ENCODE results near the gene B4GALNT4. TPM values are rescaled to one million over a fixed set of nuclear protein-coding genes. Genes with fewer than 3 reads are reported as not detected.

B4GALNT4 gene
- total RNA-seq, 2 donors from 2014 or later: 2.1 TPM; not detected in 1

DNA sequence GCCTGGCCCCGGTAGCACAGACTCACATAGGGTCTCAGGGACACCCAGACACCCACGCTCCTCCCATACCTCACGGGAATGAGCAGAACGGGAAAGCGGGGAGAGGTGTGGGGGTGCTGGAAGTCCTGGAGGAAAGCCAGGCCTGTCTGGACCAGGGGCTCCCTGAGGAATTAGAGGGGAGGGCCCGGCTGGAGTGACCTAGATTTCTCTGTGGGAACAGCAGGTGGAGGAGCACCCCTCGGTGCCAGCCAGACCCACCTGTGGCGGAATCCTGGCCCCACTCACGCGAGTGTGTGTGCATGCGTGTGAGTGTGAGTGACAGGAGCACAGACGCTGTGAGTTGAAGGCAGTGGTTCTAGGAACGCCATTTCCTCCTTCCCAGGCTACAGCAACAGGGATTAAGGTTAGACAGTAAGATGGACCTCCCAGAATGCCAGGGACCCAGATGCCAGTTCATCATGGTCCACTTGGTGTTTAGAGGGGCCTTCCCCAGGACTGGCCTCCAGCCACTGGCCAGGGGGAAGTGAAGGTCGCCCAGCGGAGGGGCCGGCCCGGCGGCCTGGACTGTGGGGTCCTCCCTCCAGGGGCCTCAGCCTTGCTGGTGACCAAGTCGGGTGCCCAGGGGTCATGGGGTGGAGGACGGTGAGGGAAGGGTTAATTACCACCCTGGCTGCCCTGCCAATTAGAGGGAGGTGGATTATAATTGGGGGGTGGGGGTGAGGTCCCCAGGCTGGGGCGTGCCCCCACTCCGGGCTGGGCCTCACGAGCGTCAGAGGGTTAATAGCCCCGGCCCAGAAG is 25.8 kb downstream of the B4GALNT4 start:
- DNase-seq (no peak), ATAC-seq (no peak)
- intact Hi-C loops (cut with DNase I): no loop called here
- Histone ChIP-seq H3K4me1 (peaks cover 32% of the 10 kb centered on the region), H3K9me3 (no peaks in the 10 kb centered on the region), H3K36me3 (replicated peaks in 1 of 2; ENCODE audit: insufficient read depth in 1 of 2, low read depth in 2 of 2) (peaks cover 0 to 2% of the 10 kb centered on the region in 2 donors), H3K4me3 (peak overlapping the region; percentile 22 to 61), H3K27me3 (no peaks in the 10 kb centered on the region), H3K27ac (peak overlapping the region; percentile 70 to 84 (median 78))
- WGBS, 2 donors: 14 to 40% methylated on average over 7 to 25 of the region's 25 CpGs
- no peak for TF ChIP-seq POLR2A (IDR thresholded peaks at IDR 0.05)
- TF ChIP-seq, protein P1, sequence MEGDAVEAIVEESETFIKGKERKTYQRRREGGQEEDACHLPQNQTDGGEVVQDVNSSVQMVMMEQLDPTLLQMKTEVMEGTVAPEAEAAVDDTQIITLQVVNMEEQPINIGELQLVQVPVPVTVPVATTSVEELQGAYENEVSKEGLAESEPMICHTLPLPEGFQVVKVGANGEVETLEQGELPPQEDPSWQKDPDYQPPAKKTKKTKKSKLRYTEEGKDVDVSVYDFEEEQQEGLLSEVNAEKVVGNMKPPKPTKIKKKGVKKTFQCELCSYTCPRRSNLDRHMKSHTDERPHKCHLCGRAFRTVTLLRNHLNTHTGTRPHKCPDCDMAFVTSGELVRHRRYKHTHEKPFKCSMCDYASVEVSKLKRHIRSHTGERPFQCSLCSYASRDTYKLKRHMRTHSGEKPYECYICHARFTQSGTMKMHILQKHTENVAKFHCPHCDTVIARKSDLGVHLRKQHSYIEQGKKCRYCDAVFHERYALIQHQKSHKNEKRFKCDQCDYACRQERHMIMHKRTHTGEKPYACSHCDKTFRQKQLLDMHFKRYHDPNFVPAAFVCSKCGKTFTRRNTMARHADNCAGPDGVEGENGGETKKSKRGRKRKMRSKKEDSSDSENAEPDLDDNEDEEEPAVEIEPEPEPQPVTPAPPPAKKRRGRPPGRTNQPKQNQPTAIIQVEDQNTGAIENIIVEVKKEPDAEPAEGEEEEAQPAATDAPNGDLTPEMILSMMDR (IDR thresholded peaks at IDR 0.05): no peak

DNA sequence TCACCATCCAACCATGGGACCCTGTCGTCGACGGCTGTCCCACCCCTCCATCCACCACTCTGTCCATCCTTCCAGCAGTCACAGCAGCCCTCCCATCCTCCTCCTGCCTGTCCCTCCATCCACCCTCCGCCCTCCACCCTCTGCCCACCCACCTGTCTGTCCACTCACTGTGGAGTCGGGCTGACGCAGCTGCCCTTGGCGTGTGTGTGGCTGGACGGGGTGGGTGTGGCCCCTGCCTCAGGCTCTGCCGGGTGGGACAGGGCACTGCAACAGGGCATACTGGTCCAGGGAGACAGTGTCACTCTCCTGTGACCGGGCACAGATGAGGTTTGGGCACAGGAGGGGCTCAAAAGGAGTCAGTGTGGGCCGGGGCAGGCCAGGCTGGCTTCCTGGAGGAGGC is 26.6 kb downstream of the B4GALNT4 start:
- no peak for ATAC-seq
- H3K4me3 ChIP-seq: no peak overlapping the region
- intact Hi-C loops (cut with DNase I): no loop called here
- TF ChIP-seq, protein P1 (IDR thresholded peaks at IDR 0.05): no peak
- TF ChIP-seq POLR2A (IDR thresholded peaks at IDR 0.05): no peak
- H3K36me3 ChIP-seq (replicated peaks in 1 of 2; ENCODE audit: insufficient read depth in 1 of 2, low read depth in 2 of 2): peaks cover 0 to 2% of the 10 kb centered on the region in 2 donors
- H3K4me1 ChIP-seq: peaks cover 32% of the 10 kb centered on the region
- DNase-seq: no peak
- H3K27me3 ChIP-seq: no peaks in the 10 kb centered on the region
- 73 to 86% methylated on average over 7 to 11 of the region's 11 CpGs for WGBS, 2 donors
- peak overlapping the region in 1 of 4 donors; percentile 84 for H3K27ac ChIP-seq
- H3K9me3 ChIP-seq: no peaks in the 10 kb centered on the region

DNA sequence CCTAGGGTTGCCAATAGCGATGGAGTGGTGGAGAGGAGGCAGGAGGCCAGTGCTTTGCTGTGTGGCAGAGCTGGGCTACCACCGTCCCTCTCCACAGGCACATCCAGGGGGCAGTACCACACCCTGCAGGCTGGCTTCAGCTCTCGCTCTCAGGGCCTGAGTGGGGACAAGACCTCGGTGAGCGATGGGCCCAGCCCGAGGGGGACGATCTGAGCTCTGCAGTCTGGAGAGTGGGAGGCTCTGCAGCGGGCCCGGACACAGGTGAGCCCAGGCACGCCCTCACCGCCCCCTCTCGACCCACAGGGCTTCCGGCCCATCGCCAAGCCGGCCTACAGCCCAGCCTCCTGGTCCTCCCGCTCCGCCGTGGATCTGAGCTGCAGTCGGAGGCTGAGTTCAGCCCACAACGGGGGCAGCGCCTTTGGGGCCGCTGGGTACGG is 27.2 kb downstream of the B4GALNT4 start:
- WGBS, 2 donors: 60 to 100% methylated on average over 1 to 16 of the region's 23 CpGs
- no peak overlapping the region for H3K27ac ChIP-seq
- ATAC-seq: no peak
- DNase-seq: no peak
- TF ChIP-seq, protein P1 (IDR thresholded peaks at IDR 0.05): peak in 1 of 7 experiments; percentile 6
- TF ChIP-seq POLR2A (IDR thresholded peaks at IDR 0.05): no peak
- peaks cover 0 to 2% of the 10 kb centered on the region in 2 donors for H3K36me3 ChIP-seq (replicated peaks in 1 of 2; ENCODE audit: insufficient read depth in 1 of 2, low read depth in 2 of 2)
- H3K4me1 ChIP-seq: peaks cover 32% of the 10 kb centered on the region
- no peaks in the 10 kb centered on the region for H3K9me3 ChIP-seq
- intact Hi-C loops (cut with DNase I): no loop called here
- H3K27me3 ChIP-seq: no peaks in the 10 kb centered on the region
- H3K4me3 ChIP-seq: no peak overlapping the region

DNA sequence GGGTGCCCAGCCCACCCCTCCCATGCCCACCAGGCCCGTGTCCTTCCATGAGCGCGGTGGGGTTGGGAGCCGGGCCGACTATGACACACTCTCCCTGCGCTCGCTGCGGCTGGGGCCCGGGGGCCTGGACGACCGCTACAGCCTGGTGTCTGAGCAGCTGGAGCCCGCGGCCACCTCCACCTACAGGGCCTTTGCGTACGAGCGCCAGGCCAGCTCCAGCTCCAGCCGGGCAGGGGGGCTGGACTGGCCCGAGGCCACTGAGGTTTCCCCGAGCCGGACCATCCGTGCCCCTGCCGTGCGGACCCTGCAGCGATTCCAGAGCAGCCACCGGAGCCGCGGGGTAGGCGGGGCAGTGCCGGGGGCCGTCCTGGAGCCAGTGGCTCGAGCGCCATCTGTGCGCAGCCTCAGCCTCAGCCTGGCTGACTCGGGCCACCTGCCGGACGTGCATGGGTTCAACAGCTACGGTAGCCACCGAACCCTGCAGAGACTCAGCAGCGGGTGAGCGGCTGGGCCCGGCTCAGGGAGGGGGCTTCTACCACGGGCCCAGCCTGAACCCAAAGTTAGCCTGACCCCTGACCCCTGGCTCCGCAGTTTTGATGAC is 27.7 kb downstream of the B4GALNT4 start:
- no peak overlapping the region for H3K4me3 ChIP-seq
- ATAC-seq (no peak), DNase-seq (peak in 3 of 4 donors; percentile 42 to 52 (median 50))
- TF ChIP-seq, protein P1 (IDR thresholded peaks at IDR 0.05): peak in 3 of 7 experiments; percentile 19 to 36 (median 19)
- TF ChIP-seq POLR2A (IDR thresholded peaks at IDR 0.05): no peak
- H3K36me3 ChIP-seq (replicated peaks in 1 of 2; ENCODE audit: insufficient read depth in 1 of 2, low read depth in 2 of 2): peaks cover 0 to 2% of the 10 kb centered on the region in 2 donors
- H3K9me3 ChIP-seq: no peaks in the 10 kb centered on the region
- 44% methylated on average over 20 of the region's 43 CpGs; no CpG with 5 or more reads in 1 of the 2 donors for WGBS, 2 donors
- H3K27ac ChIP-seq: no peak overlapping the region
- peaks cover 32% of the 10 kb centered on the region for H3K4me1 ChIP-seq
- intact Hi-C loops (cut with DNase I): no loop called here
- H3K27me3 ChIP-seq: no peaks in the 10 kb centered on the region
